Activated gamma-delta T cell treated with Interleukin-2 at 50 U/mL for 16 hours (primary cell): ENCODE data around the gene KCNN3.
"Not testable (repeated sequence)": the region's sequence is repeated elsewhere in the genome, so short reads cannot be mapped to it uniquely, and the experiment has no call there.

Source experiments
- DNase-seq: peaks from one replicate; pipeline ENCODE4 v3.0.0-alpha.2; 2020

Gene KCNN3

GRCh38 chr1:154870115-154870571, at the start of gene KCNN3:
Gene KCNN3 (minus strand): TSS chr1:154870281. CDS start chr1:154869964, 317 bp downstream.
- DNase-seq: peak; percentile 47

GRCh38 chr1:154913273-154913672, 43.2 kb upstream of the KCNN3 start:
- no peak for DNase-seq

DNA sequence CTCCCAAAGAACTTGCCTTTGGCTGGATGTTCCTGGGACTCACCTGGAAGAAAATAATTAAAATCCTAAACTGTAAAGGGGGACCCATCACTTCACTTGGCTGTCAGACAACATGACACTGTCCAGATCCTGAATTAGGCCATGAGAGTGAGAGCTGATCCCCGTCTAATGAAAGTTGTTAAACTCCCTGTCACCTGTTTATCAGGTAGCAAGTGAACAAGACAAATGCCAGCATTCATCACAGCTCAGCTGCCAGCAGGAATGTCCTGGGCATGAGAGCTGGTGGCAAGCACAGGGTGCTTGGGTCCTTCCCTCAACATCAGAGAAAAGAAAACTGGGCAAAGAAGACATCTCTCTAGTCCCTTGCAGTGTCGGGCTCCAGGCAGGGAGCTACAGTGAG, 42.7 kb upstream of the KCNN3 start:
- DNase-seq: no peak

DNA sequence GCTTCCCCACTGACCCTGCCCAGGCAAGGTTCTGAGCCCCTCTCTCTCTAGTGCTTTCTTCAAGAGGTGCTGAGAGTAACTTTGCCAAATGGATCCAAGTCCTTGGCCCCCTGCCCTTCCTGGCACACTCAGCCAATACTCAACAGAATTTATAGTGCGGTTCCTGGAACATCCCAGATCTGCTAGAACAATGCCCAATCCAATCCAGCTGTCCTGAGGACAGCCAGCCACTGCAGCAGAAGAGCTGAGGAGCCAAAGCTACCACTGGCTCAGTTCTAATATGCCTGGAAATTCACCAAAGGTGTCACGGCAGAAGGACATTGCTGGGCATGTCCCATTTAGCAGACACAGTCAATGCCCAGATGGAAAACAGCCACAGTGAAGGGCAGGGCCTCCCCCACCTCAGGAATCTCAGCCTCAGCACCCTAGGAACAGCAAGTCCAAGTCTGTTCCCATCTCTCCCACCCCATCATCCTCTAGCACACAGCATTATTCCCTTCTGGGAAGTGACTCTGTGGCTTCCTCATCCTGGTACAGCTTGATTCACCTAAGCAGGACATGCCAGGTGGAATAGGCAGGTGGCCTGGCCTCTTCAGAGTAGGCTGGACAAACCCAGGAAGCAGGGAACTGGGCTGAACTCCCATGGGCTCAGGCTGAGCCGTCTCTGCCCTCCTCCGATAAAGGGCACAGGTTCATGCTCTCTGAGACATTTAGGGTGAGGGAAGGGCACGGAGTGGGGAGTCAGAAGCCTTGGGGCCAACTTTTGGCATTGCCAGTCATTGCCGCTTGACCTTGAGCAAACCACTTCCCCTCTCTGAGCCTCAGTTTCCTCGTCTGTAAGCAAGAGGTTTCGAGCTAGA, 41.8 kb upstream of the KCNN3 start:
- no peak for DNase-seq

DNA sequence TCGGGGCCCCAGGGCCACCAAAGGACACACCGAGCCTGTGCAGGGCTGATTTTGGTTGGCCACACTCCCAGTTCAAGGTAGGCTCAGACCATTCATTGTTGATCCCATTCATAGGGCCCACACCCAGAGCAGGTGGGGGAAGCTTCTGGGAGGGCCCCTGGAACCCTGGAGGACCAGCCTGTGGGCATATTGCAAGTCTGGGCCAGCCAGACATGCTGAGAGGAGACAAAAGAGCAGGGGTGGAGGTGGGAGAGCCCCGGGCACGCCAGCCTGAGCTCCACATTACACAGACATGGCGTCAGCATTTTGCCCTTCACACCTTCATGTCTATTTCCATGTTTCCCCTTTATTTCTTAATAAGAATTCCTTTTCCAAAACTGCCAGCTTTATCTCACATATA, 40.8 kb upstream of the KCNN3 start:
- no peak for DNase-seq

- no peak for DNase-seq
These were observed 38.9 kb upstream of the KCNN3 start for GRCh38 chr1:154908937-154909336.

DNA sequence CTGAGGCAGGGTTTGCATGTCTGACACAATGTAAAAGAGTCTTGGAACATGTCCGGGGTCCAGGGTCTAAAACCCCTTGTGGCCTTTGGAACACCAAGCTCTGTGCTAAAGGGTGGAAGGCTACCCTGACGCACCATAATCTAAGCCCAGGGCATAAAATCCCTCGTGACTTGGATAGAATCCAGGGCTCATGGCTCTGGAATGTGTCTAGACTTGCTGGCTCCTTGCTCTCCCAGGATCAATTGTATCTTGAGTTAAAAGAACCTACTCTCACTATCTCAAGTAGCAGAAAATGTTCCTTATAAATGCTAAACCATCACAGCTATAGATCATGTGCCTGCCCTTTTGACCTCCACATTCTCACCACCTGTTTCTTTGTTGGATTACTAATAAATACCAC, 38.0 kb upstream of the KCNN3 start:
- not testable (repeated sequence) for DNase-seq

DNA sequence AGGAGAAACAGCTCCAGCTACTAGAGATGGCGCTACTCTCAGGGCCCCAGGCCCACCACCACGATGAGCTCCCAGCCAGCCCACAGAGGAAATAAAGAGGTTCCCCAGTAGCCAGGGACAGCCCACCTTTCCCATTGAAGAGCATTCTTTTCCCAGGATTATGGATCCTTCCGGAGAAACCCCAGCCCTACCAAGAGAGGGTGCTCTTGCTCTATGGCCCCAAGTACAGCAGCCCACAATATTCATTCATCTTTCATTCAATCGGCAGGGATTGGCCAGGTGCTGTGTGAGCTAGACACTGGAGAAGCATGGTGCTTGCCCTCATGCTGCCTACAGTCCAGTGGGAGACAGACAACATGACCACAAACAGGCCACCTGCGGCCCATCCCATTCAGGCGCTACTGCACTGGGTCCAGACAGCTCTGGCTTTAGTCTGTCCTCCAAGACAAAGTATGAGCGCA, 36.6 kb upstream of the KCNN3 start:
- no peak for DNase-seq

- no peak for DNase-seq
These were observed 33.0 kb upstream of the KCNN3 start for GRCh38 chr1:154902938-154903566.

- no peak for DNase-seq
These were observed 31.5 kb upstream of the KCNN3 start for GRCh38 chr1:154901591-154901990.

DNA sequence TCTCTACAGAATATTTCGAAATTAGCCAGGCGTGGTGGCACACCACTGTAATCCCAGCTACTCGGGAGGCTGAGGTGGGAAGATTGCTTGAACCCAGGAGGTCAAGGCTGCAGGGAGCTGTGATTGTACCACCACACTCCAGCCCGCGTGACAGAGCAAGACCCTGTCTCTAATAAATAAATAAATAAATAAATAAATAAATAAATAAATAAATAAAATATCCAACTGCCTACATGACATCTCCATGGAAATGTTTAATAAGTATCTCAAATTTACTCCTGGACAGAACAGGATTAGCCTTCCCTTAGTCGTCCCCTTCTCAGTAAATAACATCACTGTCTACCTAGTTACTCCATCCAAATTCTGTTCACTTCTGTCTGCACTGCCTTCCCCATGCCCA, 29.0 kb upstream of the KCNN3 start:
- DNase-seq: no peak

DNA sequence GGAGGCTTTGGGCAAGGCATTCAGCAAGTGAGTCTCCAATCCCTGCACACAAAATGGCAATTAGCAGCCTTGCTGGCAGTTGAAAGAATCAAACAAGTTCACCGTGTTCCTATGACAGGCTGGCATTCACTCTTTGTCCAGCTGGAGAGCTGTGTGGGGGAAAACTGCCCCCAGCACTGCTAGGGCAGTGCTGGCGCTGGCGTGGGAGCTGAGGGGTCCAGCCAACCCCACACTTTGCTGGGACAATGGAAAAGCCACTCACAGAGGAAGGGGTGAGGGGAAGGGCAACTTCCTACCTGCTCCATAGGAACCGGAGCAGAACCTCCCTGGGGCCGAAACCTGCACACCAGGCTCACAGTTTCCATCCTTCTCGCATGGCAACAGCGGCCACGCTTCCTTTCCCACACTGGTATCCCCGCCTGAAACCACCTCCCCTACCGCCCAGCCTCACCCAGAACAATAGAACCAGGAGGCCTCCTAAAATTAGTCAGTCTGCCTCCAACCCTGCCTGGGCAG, 26.7 kb upstream of the KCNN3 start:
- DNase-seq: no peak

DNA sequence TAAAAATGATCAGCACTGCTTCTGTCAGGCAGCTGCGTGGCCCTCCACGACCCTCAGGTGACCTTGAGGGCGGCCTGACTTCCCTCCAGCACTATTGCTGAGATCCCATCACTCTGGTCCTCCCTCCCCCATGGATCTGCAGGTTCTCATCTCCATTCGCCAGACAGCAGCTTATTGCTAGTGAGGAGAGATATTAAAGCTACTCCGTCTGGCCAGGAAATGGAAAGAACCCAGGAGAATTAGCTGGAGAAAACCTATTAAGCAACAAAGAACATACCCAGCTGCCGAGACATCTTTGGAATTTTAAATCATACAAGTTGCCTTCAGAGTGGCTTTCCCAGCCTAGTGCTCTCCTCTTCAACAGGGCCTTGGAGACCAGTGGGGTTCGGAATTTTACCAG, 25.7 kb upstream of the KCNN3 start:
- no peak for DNase-seq

DNA sequence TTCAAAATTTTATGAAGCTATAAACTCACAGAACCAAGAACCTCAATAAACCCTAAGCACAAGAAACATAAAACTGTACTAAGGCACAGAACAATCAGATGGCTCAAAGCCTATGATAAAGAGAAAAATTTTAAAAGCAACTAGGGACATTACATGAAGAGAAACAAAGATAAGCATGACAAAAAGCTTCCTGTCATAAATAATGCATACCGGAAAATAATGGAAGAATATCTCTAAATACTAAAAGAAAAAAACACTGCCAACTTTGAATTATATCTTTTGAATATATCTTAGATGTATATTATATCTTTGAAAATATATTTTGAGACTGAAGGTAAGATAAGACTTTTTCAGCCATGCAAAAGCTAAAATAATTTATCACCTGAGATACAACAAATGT, 21.4 kb upstream of the KCNN3 start:
- DNase-seq: no peak

DNA sequence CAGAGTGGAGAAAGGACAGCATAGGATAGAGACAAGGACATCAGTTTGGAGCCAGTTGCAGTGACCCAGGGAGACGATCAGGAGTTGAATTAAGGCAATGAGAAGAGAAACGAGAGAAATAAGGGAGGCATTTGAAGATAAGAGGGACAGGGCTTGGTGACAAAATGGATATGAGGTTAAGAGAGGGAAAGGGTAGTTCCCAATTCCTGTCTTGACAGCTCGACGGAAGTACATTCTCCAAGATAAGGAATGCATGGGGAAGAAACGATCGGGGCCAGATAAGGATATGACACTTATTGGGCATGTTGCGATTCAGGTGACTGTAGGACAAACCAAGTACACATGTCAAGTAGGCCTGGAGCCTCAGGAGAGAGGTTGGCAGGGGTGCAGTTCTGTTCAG, 18.7 kb upstream of the KCNN3 start:
- DNase-seq: no peak

GRCh38 chr1:154886281-154887015, 16.4 kb upstream of the KCNN3 start:
- DNase-seq: no peak

DNA sequence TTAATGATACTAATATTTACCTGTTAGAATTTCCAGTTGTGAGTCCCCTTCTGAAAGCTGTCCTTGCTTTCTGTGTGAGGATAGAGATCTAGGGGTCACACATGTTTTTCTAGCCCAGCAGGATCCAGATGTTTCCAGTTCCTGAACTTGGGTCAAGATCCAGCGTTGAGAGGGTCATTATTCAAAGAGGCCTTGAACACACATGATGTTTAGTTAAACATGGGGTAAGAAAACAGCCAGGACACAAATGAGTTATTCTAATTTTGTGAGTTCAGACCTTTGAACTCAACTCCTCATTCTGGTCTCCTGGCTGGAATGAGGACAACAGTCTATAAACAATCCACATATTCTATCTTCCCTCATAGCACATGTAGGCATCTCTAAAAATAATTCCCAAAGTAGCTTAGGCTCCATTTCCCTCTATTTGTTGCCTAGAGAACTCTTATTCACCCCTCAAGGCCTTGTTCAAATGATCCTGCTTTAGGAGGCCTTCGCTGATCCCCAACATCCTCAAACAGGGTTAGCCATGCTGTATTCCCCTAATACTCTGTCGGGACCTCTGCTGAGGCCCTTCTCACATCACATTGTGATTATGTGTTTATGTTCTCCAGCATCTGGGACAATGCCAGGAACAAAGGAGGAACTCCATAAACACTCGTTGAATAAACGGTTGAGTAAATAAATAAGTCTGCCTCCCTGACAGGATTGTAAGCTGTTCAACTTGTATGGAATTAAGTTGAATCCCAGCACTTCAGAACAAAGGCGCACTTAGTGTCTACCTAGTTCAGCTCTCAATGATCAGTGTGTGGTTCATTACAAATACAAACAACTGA, 15.0 kb upstream of the KCNN3 start:
- no peak for DNase-seq

- no peak for DNase-seq
These were observed 14.1 kb upstream of the KCNN3 start for GRCh38 chr1:154883919-154884868.

DNA sequence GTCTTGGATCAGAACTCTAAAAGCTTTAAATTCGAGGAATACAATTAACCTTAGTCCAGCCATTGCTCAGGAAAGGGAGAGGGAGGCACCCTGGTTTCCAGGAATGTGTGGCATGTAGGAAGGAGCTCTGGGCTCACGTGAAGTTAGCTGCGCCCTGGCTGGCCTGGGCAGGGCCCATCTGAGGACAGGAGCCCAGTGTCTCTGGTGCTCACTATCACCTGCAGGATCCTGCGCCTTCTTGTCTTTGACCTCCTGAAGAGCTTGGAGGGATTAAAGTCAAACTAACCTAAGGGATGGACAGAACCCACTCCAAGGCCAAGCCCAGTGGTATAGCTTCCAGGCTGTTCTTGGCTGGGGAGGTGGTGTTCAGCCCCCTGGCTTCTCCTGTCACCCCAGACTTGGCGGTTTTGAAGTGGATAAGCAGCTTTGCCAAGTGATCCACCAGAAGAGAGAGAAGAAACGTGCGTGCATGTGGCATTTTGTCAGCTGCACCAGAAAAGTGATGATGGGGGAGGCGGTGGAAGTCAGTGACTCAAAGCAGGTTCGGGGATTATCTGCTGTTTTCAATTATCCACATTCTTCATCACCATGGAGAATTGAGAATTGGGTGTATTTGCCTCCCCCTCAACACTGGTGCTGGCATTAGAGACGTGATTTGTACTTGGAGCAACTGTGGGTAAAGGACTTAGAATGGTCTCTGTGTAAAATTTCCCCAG, 11.9 kb upstream of the KCNN3 start:
- DNase-seq: no peak

DNA sequence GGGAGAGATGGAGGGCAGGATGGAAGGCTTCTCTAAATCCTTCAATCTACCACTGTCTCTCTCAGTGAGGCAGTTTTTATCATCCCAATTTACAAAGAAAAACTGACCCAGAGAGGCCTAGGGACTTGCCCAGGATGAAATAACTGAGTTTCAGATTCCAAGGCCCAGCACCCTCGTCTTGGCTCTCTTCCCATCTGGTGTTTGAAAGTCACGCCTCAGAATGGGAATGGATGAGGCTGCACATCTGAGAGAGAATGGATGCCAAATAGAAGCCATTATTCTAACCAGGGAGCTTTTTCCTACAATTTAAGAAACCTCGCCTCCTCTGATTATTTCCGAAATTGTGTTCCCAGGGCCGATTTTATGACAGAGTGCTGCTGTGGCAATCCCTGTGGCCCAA, 10.6 kb upstream of the KCNN3 start:
- DNase-seq: no peak

DNA sequence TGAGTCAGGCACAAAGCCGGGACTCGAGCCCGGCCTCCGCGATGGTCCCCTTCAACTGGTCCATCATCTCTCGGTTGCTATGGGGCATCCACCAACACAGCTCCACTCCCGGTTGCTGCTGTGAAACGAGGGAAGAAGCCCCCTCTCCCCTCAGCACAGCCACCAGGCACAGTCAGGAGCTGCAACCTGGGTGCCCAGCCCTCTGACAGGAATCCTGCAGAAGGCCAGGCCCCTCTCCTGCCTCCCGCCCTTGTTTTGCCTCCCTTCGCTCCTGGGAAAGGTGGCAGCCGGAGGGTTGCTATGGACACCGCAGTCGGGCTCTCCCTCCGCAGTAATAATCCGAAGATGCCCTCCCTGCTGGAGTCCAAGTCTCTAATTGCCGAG, 8.9 kb upstream of the KCNN3 start:
- no peak for DNase-seq
